ENCODE data around the gene CDKN3.

- TF ChIP-seq POLR2A (IDR thresholded peaks at IDR 0.05) (no peak), CTCF (IDR thresholded peaks at IDR 0.05) (no peak)
These were observed 19.3 kb upstream of the CDKN3 start for GRCh38 chr14:54377501-54377900.
